ENCODE measurements around the gene C2orf80. TPM values are rescaled to one million over a fixed set of nuclear protein-coding genes. Genes with fewer than 3 reads are reported as not detected.

C2orf80 gene
- total and polyA plus RNA-seq, 5 donors from 2014 or later = not detected

DNA sequence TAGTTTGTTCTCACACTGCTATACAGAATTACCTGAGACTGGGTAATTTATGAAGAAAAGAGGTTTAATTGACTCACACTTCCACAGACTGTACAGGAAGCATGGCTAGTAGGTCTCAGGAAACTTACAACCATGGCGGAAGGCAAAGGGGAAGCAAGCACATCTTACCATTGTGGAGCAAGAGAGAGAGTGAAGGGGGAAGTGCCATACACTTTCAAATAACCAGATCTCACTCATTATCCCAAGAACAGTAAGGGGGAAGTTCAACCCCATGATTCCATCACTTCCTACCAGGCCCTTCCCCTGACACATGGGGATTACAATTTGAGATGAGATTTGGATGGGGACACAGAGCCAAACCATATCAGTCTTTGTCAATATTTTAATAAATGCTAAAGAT, 38.9 kb downstream of the C2orf80 start:
- H3K36me3 Mint-ChIP-seq = no peaks in the 10 kb centered on the region
- H3K9me3 Mint-ChIP-seq = peaks cover 0 to 14% (median 0%) of the 10 kb centered on the region in 7 donors
- no peak overlapping the region for H3K27ac Mint-ChIP-seq
- ATAC-seq (ENCODE audit: low read depth in 2 of 2) = no peak
- no peaks in the 10 kb centered on the region for H3K36me3 ChIP-seq (ENCODE audit: control insufficient read depth, insufficient read depth, low read length)
- H3K4me3 Mint-ChIP-seq = no peak overlapping the region
- H3K27me3 ChIP-seq (ENCODE audit: control insufficient read depth, insufficient read depth, low read length) = no peaks in the 10 kb centered on the region
- H3K27ac ChIP-seq (ENCODE audit: insufficient read depth, low read length, poor library complexity, severe bottlenecking) = no peak overlapping the region
- no peaks in the 10 kb centered on the region for H3K27me3 Mint-ChIP-seq
- no peak overlapping the region for H3K4me3 ChIP-seq (ENCODE audit: low read depth, low read length)
- no peak for DNase-seq
- H3K4me1 ChIP-seq (ENCODE audit: control insufficient read depth, insufficient read depth, low read length, poor library complexity, severe bottlenecking) = no peaks in the 10 kb centered on the region
- H3K9me3 ChIP-seq (ENCODE audit: control insufficient read depth in 2 of 2, low read length in 2 of 2) = no peaks in the 10 kb centered on the region
- H3K4me1 Mint-ChIP-seq = no peaks in the 10 kb centered on the region

DNA sequence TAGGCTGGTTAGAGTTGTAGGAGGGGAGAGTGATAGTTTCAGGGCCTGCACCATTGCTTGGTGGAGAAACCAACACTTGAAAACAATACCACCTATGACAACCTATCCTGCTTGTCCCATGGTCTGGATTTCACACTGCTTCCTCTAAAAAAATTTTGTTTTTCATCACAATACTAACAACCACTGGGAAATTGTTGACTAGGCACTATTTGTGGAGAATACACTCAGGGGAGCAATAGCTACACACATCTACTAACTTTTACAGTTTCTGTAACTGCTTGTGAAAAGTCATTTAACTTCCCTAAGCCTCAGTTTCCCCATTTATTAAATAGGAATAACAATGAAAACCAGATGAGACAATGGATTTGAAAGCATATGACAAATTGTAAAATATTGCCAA, 39.7 kb downstream of the C2orf80 start:
- Mint-ChIP-seq H3K27me3 (no peaks in the 10 kb centered on the region), H3K4me3 (no peak overlapping the region), H3K36me3 (no peaks in the 10 kb centered on the region), H3K27ac (no peak overlapping the region), H3K9me3 (peaks cover 0 to 14% (median 0%) of the 10 kb centered on the region in 7 donors), H3K4me1 (no peaks in the 10 kb centered on the region)
- DNase-seq (no peak), ATAC-seq (ENCODE audit: low read depth in 2 of 2) (no peak)
- H3K4me3 ChIP-seq (ENCODE audit: low read depth, low read length) = no peak overlapping the region
- H3K4me1 ChIP-seq (ENCODE audit: control insufficient read depth, insufficient read depth, low read length, poor library complexity, severe bottlenecking) = no peaks in the 10 kb centered on the region
- H3K36me3 ChIP-seq (ENCODE audit: control insufficient read depth, insufficient read depth, low read length) = no peaks in the 10 kb centered on the region
- H3K27me3 ChIP-seq (ENCODE audit: control insufficient read depth, insufficient read depth, low read length) = no peaks in the 10 kb centered on the region
- H3K9me3 ChIP-seq (ENCODE audit: control insufficient read depth in 2 of 2, low read length in 2 of 2) = no peaks in the 10 kb centered on the region
- no peak overlapping the region for H3K27ac ChIP-seq (ENCODE audit: insufficient read depth, low read length, poor library complexity, severe bottlenecking)

DNA sequence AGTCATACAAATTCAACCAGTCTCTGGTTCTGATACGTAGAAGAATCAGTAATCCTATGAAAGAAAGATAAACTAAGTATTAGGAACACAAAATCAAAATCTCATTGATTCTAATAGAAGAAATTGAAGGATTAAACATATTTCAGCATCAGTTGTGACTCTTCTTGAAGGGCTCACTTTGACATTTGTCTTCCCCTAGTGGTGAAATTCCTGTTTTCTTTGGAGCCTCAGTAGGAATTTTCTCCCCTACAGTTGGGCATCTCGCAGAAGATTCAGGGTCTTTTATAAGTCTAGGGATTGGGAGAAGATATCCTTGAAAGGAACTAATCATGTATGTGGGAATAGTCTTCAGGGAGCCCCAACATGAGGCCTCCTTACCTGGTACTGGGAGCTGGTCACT, 41.0 kb downstream of the C2orf80 start:
- no peaks in the 10 kb centered on the region for H3K27me3 ChIP-seq (ENCODE audit: control insufficient read depth, insufficient read depth, low read length)
- no peaks in the 10 kb centered on the region for H3K4me1 Mint-ChIP-seq
- H3K9me3 ChIP-seq (ENCODE audit: control insufficient read depth in 2 of 2, low read length in 2 of 2) = no peaks in the 10 kb centered on the region
- no peak overlapping the region for H3K4me3 ChIP-seq (ENCODE audit: low read depth, low read length)
- ATAC-seq (ENCODE audit: low read depth in 2 of 2) (no peak), DNase-seq (no peak)
- no peak overlapping the region for H3K27ac Mint-ChIP-seq
- H3K4me1 ChIP-seq (ENCODE audit: control insufficient read depth, insufficient read depth, low read length, poor library complexity, severe bottlenecking) = no peaks in the 10 kb centered on the region
- H3K36me3 ChIP-seq (ENCODE audit: control insufficient read depth, insufficient read depth, low read length) = no peaks in the 10 kb centered on the region
- no peak overlapping the region for H3K4me3 Mint-ChIP-seq
- H3K27me3 Mint-ChIP-seq = no peaks in the 10 kb centered on the region
- H3K9me3 Mint-ChIP-seq = peaks cover 0 to 14% (median 0%) of the 10 kb centered on the region in 7 donors
- H3K27ac ChIP-seq (ENCODE audit: insufficient read depth, low read length, poor library complexity, severe bottlenecking) = no peak overlapping the region
- no peaks in the 10 kb centered on the region for H3K36me3 Mint-ChIP-seq

DNA sequence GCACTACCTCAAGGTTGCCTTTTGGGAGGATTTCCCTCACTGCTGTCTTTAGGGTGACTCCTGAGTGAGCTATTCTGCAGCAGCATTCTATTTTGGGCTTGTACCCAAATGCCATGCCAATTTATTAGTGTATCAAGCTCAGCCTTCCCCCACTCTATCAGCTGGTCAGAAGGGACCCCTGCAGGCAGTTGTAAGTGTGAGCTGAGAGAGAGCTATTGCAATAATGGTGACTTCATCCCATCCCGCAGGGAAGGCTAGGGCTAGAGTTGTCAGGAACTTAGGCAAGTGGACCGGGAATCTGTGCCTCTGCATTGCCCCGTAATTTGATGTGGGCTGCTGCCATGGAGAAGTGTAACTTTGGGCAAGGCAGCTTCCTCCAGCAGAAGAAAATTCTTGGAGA, 42.1 kb downstream of the C2orf80 start:
- ATAC-seq (ENCODE audit: low read depth in 2 of 2) (no peak), DNase-seq (no peak)
- H3K4me1 Mint-ChIP-seq = no peaks in the 10 kb centered on the region

DNA sequence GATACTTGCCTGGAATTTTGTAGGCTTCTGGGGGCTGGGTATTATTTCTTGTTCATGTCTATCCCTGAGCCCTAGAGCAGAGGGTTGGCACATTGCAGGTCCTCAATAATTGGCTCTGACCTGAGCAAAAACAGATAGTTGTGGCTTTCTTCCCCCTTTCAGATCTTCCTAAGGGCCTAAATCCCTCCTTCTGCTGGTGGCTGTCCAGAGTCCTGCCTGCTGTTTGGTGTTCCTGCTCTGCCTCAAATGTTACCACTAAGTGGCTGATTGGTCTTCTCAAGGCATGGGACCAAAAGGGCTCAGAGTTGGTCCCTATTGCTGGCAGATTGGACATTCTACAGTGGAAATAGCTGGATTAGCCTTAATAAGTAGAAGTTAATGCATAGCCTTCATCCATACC, 42.8 kb downstream of the C2orf80 start:
- Mint-ChIP-seq H3K9me3 (peaks cover 0 to 10% (median 0%) of the 10 kb centered on the region in 7 donors), H3K27ac (no peak overlapping the region), H3K4me3 (no peak overlapping the region), H3K36me3 (no peaks in the 10 kb centered on the region), H3K4me1 (no peaks in the 10 kb centered on the region), H3K27me3 (no peaks in the 10 kb centered on the region)
- Histone ChIP-seq H3K4me1 (ENCODE audit: control insufficient read depth, insufficient read depth, low read length, poor library complexity, severe bottlenecking) (no peaks in the 10 kb centered on the region), H3K4me3 (ENCODE audit: low read depth, low read length) (no peak overlapping the region), H3K27ac (ENCODE audit: insufficient read depth, low read length, poor library complexity, severe bottlenecking) (no peak overlapping the region), H3K27me3 (ENCODE audit: control insufficient read depth, insufficient read depth, low read length) (no peaks in the 10 kb centered on the region), H3K9me3 (ENCODE audit: control insufficient read depth in 2 of 2, low read length in 2 of 2) (no peaks in the 10 kb centered on the region), H3K36me3 (ENCODE audit: control insufficient read depth, insufficient read depth, low read length) (no peaks in the 10 kb centered on the region)
- DNase-seq (no peak), ATAC-seq (ENCODE audit: low read depth in 2 of 2) (no peak)

More for the DNA sequence above, 42.1 kb downstream of the C2orf80 start:
- no peak overlapping the region for H3K4me3 ChIP-seq (ENCODE audit: low read depth, low read length)
- no peak overlapping the region for H3K27ac Mint-ChIP-seq
- no peaks in the 10 kb centered on the region for H3K27me3 ChIP-seq (ENCODE audit: control insufficient read depth, insufficient read depth, low read length)
- no peaks in the 10 kb centered on the region for H3K27me3 Mint-ChIP-seq
- H3K9me3 ChIP-seq (ENCODE audit: control insufficient read depth in 2 of 2, low read length in 2 of 2) = no peaks in the 10 kb centered on the region
- peak overlapping the region in 1 of 4 donors; percentile 11 for H3K4me3 Mint-ChIP-seq
- no peaks in the 10 kb centered on the region for H3K36me3 Mint-ChIP-seq
- H3K9me3 Mint-ChIP-seq = peaks cover 0 to 14% (median 0%) of the 10 kb centered on the region in 7 donors
- no peaks in the 10 kb centered on the region for H3K4me1 ChIP-seq (ENCODE audit: control insufficient read depth, insufficient read depth, low read length, poor library complexity, severe bottlenecking)
- H3K36me3 ChIP-seq (ENCODE audit: control insufficient read depth, insufficient read depth, low read length) = no peaks in the 10 kb centered on the region
- H3K27ac ChIP-seq (ENCODE audit: insufficient read depth, low read length, poor library complexity, severe bottlenecking) = no peak overlapping the region

DNA sequence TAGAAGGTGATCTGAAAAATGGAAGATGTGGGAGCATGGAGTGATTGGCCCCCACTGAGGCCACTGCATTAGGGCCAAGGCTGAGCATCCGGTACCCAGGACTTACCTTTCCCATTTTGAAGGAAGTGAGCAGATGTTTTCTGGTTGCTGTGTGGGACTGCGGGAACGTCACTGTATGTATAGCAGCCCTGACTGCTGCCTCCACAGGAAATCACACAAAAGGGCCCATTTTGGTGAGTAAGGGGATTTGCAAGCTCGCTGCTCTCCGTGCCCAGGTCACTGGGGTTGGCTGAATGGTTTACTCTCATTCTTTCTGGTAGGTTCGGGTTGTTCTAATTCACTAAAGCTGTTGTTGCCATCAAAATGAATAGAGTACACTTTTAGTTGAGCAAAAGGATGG, 43.8 kb downstream of the C2orf80 start, which contains the start of gene CRYGB:
Gene CRYGB (minus strand): TSS at position 153 of the 400 bp plus-strand sequence. CDS start 38 bp downstream, at position 115.
- no peaks in the 10 kb centered on the region for H3K27me3 ChIP-seq (ENCODE audit: control insufficient read depth, insufficient read depth, low read length)
- H3K9me3 ChIP-seq (ENCODE audit: control insufficient read depth in 2 of 2, low read length in 2 of 2) = no peaks in the 10 kb centered on the region
- no peak within 1 kb of the TSS for H3K27ac ChIP-seq (ENCODE audit: insufficient read depth, low read length, poor library complexity, severe bottlenecking)
- H3K9me3 Mint-ChIP-seq = peaks cover 0 to 8% (median 0%) of the 10 kb centered on the region in 7 donors
- DNase-seq (no peak), ATAC-seq (ENCODE audit: low read depth in 2 of 2) (no peak)
- H3K36me3 ChIP-seq (ENCODE audit: control insufficient read depth, insufficient read depth, low read length) = no peaks in the 10 kb centered on the region
- H3K4me1 Mint-ChIP-seq = no peaks in the 10 kb centered on the region
- H3K4me3 ChIP-seq (ENCODE audit: low read depth, low read length) = no peak within 1 kb of the TSS
- H3K36me3 Mint-ChIP-seq = no peaks in the 10 kb centered on the region
- H3K4me3 Mint-ChIP-seq = no peak within 1 kb of the TSS
- H3K27me3 Mint-ChIP-seq = no peaks in the 10 kb centered on the region
- no peaks in the 10 kb centered on the region for H3K4me1 ChIP-seq (ENCODE audit: control insufficient read depth, insufficient read depth, low read length, poor library complexity, severe bottlenecking)
- H3K27ac Mint-ChIP-seq = no peak within 1 kb of the TSS

DNA sequence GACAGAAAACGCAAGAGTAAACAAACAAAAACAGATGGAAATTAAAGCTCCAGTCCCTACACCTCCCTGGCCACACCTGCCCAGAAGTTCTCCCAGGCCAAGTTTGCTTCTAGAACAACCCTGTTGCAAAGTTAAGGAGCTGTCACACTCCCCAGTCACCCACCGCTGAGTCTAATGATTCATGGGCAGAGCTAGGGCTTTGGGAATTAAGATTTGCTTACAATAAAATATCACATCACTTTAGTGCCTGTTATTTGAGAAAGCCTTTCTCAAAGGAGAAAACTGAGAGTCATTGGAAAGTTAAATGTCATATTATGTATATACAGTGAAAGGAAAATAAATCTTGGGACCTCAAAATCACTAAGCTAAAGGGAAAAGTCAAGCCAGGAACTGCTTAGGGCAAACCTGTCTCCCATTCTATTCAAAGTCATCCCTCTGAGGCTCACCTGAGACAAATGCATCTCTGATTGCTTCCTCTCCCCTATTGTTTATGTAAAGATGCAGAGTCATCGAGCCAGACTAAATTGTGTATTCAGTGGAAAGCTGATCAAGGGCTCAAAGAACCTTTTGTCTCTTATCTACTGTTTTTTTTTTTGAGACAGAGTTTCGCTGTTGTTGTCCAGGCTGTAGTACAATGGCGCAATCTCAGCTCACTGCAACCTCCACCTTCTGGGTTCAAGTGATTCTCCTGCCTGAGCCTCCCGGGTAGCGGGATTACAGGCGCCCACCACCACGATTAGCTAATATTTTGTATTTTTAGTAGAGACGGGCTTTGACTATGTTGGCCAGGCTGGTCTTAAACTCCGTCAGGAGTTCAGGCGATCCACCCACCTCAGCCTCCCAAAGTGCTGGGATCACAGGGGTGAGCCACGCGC, 46.7 kb downstream of the C2orf80 start:
- H3K4me1 ChIP-seq (ENCODE audit: control insufficient read depth, insufficient read depth, low read length, poor library complexity, severe bottlenecking) = no peaks in the 10 kb centered on the region
- H3K4me1 Mint-ChIP-seq = no peaks in the 10 kb centered on the region

More for the DNA sequence above, 46.7 kb downstream of the C2orf80 start:
- Histone ChIP-seq H3K27ac (ENCODE audit: insufficient read depth, low read length, poor library complexity, severe bottlenecking) (no peak overlapping the region), H3K4me3 (ENCODE audit: low read depth, low read length) (no peak overlapping the region), H3K9me3 (ENCODE audit: control insufficient read depth in 2 of 2, low read length in 2 of 2) (no peaks in the 10 kb centered on the region), H3K36me3 (ENCODE audit: control insufficient read depth, insufficient read depth, low read length) (no peaks in the 10 kb centered on the region), H3K27me3 (ENCODE audit: control insufficient read depth, insufficient read depth, low read length) (no peaks in the 10 kb centered on the region)
- ATAC-seq (ENCODE audit: low read depth in 2 of 2) (no peak), DNase-seq (no peak)
- H3K9me3 Mint-ChIP-seq = peaks cover 0 to 5% (median 0%) of the 10 kb centered on the region in 7 donors
- H3K27me3 Mint-ChIP-seq = no peaks in the 10 kb centered on the region
- no peaks in the 10 kb centered on the region for H3K36me3 Mint-ChIP-seq
- no peak overlapping the region for H3K27ac Mint-ChIP-seq
- H3K4me3 Mint-ChIP-seq = no peak overlapping the region

Measured in CD4-positive, CD25-positive, alpha-beta regulatory T cell (primary cell).